ENCODE measurements around the gene RGS7.

Gene RGS7

GRCh38 chr1:240956424-240956823 lies 400.6 kb downstream of the RGS7 start:
- Mint-ChIP-seq H3K4me3 (no peak overlapping the region), H3K27me3 (no peaks in the 10 kb centered on the region), H3K4me1 (no peaks in the 10 kb centered on the region), H3K36me3 (no peaks in the 10 kb centered on the region), H3K9me3 (peaks cover 3% of the 10 kb centered on the region), H3K27ac (no peak overlapping the region)
- no peak for ATAC-seq (ENCODE audit: low read depth)
- DNase-seq (ENCODE audit: low spot score in 2 of 2), result no peak

- no peak for ATAC-seq (ENCODE audit: low read depth)
- H3K36me3 Mint-ChIP-seq, result no peaks in the 10 kb centered on the region
- no peak overlapping the region for H3K27ac Mint-ChIP-seq
- no peak for DNase-seq (ENCODE audit: low spot score in 2 of 2)
- no peaks in the 10 kb centered on the region for H3K27me3 Mint-ChIP-seq
- no peaks in the 10 kb centered on the region for H3K4me1 Mint-ChIP-seq
- H3K4me3 Mint-ChIP-seq, result no peak overlapping the region
- H3K9me3 Mint-ChIP-seq, result peaks cover 3% of the 10 kb centered on the region
Observed at GRCh38 chr1:240956020-240956419, 401.0 kb downstream of the RGS7 start.

- no peaks in the 10 kb centered on the region for H3K4me1 Mint-ChIP-seq
- H3K27me3 Mint-ChIP-seq, result no peaks in the 10 kb centered on the region
- DNase-seq (ENCODE audit: low spot score in 2 of 2) (no peak), ATAC-seq (ENCODE audit: low read depth) (no peak)
- no peaks in the 10 kb centered on the region for H3K36me3 Mint-ChIP-seq
- peaks cover 3% of the 10 kb centered on the region for H3K9me3 Mint-ChIP-seq
- no peak overlapping the region for H3K27ac Mint-ChIP-seq
- H3K4me3 Mint-ChIP-seq, result no peak overlapping the region
Observed at GRCh38 chr1:240947438-240948224, 409.4 kb downstream of the RGS7 start.

- Mint-ChIP-seq H3K36me3 (no peaks in the 10 kb centered on the region), H3K27ac (no peak overlapping the region), H3K4me3 (no peak overlapping the region), H3K27me3 (no peaks in the 10 kb centered on the region), H3K9me3 (no peaks in the 10 kb centered on the region), H3K4me1 (no peaks in the 10 kb centered on the region)
- DNase-seq (ENCODE audit: low spot score in 2 of 2), result no peak
- no peak for ATAC-seq (ENCODE audit: low read depth)
Observed at GRCh38 chr1:240946926-240947325, 410.1 kb downstream of the RGS7 start.

- DNase-seq (ENCODE audit: low spot score in 2 of 2), result no peak
- ATAC-seq (ENCODE audit: low read depth), result no peak
- Mint-ChIP-seq H3K4me1 (no peaks in the 10 kb centered on the region), H3K27ac (no peak overlapping the region), H3K27me3 (no peaks in the 10 kb centered on the region), H3K9me3 (peaks cover 2% of the 10 kb centered on the region), H3K4me3 (no peak overlapping the region), H3K36me3 (no peaks in the 10 kb centered on the region)
Observed at GRCh38 chr1:240942901-240943300, 414.1 kb downstream of the RGS7 start.

- DNase-seq (ENCODE audit: low spot score in 2 of 2) (no peak), ATAC-seq (ENCODE audit: low read depth) (no peak)
- Mint-ChIP-seq H3K27me3 (no peaks in the 10 kb centered on the region), H3K36me3 (peaks cover 3% of the 10 kb centered on the region), H3K27ac (no peak overlapping the region), H3K4me3 (no peak overlapping the region), H3K4me1 (no peaks in the 10 kb centered on the region), H3K9me3 (peaks cover 8% of the 10 kb centered on the region)
Observed at GRCh38 chr1:240941701-240942370, 415.2 kb downstream of the RGS7 start.

GRCh38 chr1:240936911-240937668 lies 419.9 kb downstream of the RGS7 start:
- no peak for ATAC-seq (ENCODE audit: low read depth)
- peaks cover 10% of the 10 kb centered on the region for H3K9me3 Mint-ChIP-seq
- no peak overlapping the region for H3K4me3 Mint-ChIP-seq
- H3K27me3 Mint-ChIP-seq, result no peaks in the 10 kb centered on the region
- no peak overlapping the region for H3K27ac Mint-ChIP-seq
- no peaks in the 10 kb centered on the region for H3K4me1 Mint-ChIP-seq
- no peak for DNase-seq (ENCODE audit: low spot score in 2 of 2)
- peaks cover 6% of the 10 kb centered on the region for H3K36me3 Mint-ChIP-seq

- H3K27ac Mint-ChIP-seq, result no peak overlapping the region
- DNase-seq (ENCODE audit: low spot score in 2 of 2), result no peak
- H3K9me3 Mint-ChIP-seq, result peaks cover 10% of the 10 kb centered on the region
- no peaks in the 10 kb centered on the region for H3K27me3 Mint-ChIP-seq
- no peak for ATAC-seq (ENCODE audit: low read depth)
- H3K4me3 Mint-ChIP-seq, result no peak overlapping the region
- no peaks in the 10 kb centered on the region for H3K4me1 Mint-ChIP-seq
- peaks cover 6% of the 10 kb centered on the region for H3K36me3 Mint-ChIP-seq
Observed at GRCh38 chr1:240935920-240936319, 421.1 kb downstream of the RGS7 start.

GRCh38 chr1:240931031-240931430 lies 426.0 kb downstream of the RGS7 start:
- no peaks in the 10 kb centered on the region for H3K36me3 Mint-ChIP-seq
- ATAC-seq (ENCODE audit: low read depth), result no peak
- H3K4me1 Mint-ChIP-seq, result no peaks in the 10 kb centered on the region
- peaks cover 3% of the 10 kb centered on the region for H3K9me3 Mint-ChIP-seq
- no peaks in the 10 kb centered on the region for H3K27me3 Mint-ChIP-seq
- no peak overlapping the region for H3K4me3 Mint-ChIP-seq
- no peak for DNase-seq (ENCODE audit: low spot score in 2 of 2)
- H3K27ac Mint-ChIP-seq, result no peak overlapping the region

- DNase-seq (ENCODE audit: low spot score in 2 of 2) (no peak), ATAC-seq (ENCODE audit: low read depth) (no peak)
- Mint-ChIP-seq H3K27me3 (no peaks in the 10 kb centered on the region), H3K36me3 (no peaks in the 10 kb centered on the region), H3K27ac (no peak overlapping the region), H3K9me3 (peaks cover 6% of the 10 kb centered on the region), H3K4me1 (no peaks in the 10 kb centered on the region), H3K4me3 (no peak overlapping the region)
Observed at GRCh38 chr1:240928265-240928664, 428.7 kb downstream of the RGS7 start.

GRCh38 chr1:240927821-240928220 lies 429.2 kb downstream of the RGS7 start:
- Mint-ChIP-seq H3K27ac (no peak overlapping the region), H3K27me3 (no peaks in the 10 kb centered on the region), H3K4me3 (no peak overlapping the region), H3K4me1 (no peaks in the 10 kb centered on the region), H3K9me3 (peaks cover 6% of the 10 kb centered on the region), H3K36me3 (no peaks in the 10 kb centered on the region)
- no peak for ATAC-seq (ENCODE audit: low read depth)
- DNase-seq (ENCODE audit: low spot score in 2 of 2), result no peak

- Mint-ChIP-seq H3K9me3 (peaks cover 10% of the 10 kb centered on the region), H3K27ac (no peak overlapping the region), H3K36me3 (peaks cover 2% of the 10 kb centered on the region)
Observed at GRCh38 chr1:240925273-240925672, 431.7 kb downstream of the RGS7 start.

GRCh38 chr1:240917976-240918375 lies 439.0 kb downstream of the RGS7 start:
- ATAC-seq (ENCODE audit: low read depth), result no peak
- H3K27me3 Mint-ChIP-seq, result no peaks in the 10 kb centered on the region
- H3K4me1 Mint-ChIP-seq, result no peaks in the 10 kb centered on the region
- no peak overlapping the region for H3K27ac Mint-ChIP-seq
- H3K36me3 Mint-ChIP-seq, result peaks cover 9% of the 10 kb centered on the region
- H3K9me3 Mint-ChIP-seq, result peaks cover 6% of the 10 kb centered on the region
- no peak overlapping the region for H3K4me3 Mint-ChIP-seq
- DNase-seq (ENCODE audit: low spot score in 2 of 2), result no peak

More at GRCh38 chr1:240925273-240925672, 431.7 kb downstream of the RGS7 start:
- no peak for DNase-seq (ENCODE audit: low spot score in 2 of 2)
- no peaks in the 10 kb centered on the region for H3K4me1 Mint-ChIP-seq
- H3K4me3 Mint-ChIP-seq, result no peak overlapping the region
- no peaks in the 10 kb centered on the region for H3K27me3 Mint-ChIP-seq
- no peak for ATAC-seq (ENCODE audit: low read depth)

- H3K36me3 Mint-ChIP-seq, result no peaks in the 10 kb centered on the region
- no peak overlapping the region for H3K27ac Mint-ChIP-seq
- no peak overlapping the region for H3K4me3 Mint-ChIP-seq
- no peaks in the 10 kb centered on the region for H3K27me3 Mint-ChIP-seq
- H3K9me3 Mint-ChIP-seq, result peaks cover 4% of the 10 kb centered on the region
- DNase-seq (ENCODE audit: low spot score in 2 of 2) (no peak), ATAC-seq (ENCODE audit: low read depth) (no peak)
- H3K4me1 Mint-ChIP-seq, result peaks cover 7% of the 10 kb centered on the region
Observed at GRCh38 chr1:240914506-240914905, 442.5 kb downstream of the RGS7 start.
